ENCODE results near the gene BCL7A.
"Not testable (repeated sequence)": the region's sequence is repeated elsewhere in the genome, so short reads cannot be mapped to it uniquely, and the experiment has no call there.

Gene BCL7A

DNA sequence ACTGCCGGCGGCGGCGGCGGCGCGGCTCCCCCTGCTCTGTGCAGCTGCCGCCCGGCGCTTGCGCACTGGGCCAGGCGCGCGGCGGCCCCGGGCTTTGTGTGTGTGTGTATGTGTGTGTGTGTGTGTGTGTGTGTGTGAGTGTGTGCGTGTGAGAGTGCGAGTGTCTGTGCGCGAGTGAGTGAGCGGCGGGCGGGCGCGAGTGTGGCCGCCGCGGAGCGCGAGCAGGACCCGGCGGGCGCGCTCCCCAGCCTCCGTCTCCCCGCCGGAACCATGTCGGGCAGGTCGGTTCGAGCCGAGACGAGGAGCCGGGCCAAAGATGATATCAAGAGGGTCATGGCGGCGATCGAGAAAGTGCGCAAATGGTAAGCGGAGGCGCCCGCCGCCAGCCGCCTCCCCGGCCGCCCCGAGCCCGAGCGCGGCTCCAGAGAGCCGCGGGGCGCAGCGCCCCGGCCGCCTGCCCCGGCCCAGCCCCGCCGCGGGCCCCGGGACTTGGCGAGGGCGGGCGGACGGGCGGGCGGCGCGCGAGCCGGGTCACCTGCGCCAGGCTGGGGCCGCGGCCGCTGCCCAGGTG, at the start of gene BCL7A:
Gene BCL7A (plus strand): TSS at position 63 of the 571 bp plus-strand sequence. CDS start 208 bp downstream, at position 271.
- no peak for DNase-seq (ENCODE audit: low read depth)

- DNase-seq (ENCODE audit: low read depth): no peak
Observed at GRCh38 chr12:121974026-121974985, 47.4 kb upstream of the BCL7A start.

- DNase-seq (ENCODE audit: low read depth): no peak
Observed at GRCh38 chr12:121975021-121975420, 46.7 kb upstream of the BCL7A start.

DNA sequence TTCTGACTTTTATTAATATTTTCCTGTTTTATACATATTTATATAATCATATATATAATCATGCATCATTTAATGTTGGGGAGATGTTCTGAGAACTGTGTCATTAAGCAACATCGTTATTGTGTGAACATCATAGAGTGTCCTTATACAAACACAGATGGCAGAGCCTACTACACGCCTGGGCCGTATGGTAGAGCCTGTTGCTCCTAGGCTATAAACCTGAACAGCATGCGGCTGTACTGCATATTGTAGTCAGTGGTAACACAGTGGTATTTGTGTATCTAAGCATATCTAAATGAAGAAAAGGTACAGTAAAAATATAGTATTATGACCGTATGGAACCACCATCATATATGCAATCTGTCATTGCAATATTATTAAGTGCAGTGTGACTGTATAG, 44.7 kb upstream of the BCL7A start:
- DNase-seq (ENCODE audit: low read depth): no peak

- no peak for DNase-seq (ENCODE audit: low read depth)
Observed at GRCh38 chr12:121980191-121980891, 41.3 kb upstream of the BCL7A start.

DNA sequence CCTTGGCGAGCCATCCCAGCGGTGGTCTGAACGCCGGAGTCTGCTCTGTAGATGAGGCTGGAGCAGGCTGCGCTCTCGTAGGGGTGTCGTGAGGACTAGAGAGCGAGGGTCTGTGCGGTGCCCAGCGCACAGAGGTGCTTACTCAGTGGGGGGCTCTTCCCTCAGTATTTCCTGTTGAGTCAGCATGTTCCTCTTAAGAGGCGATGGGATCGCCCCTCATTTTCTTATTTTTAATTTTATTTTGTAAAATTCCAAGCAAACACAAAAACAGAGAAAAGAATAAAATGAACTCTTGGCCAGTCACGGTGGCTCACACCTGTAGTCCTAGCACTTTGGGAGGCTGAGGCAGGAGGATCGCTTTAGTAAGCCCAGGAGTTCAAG, 40.8 kb upstream of the BCL7A start:
- DNase-seq (ENCODE audit: low read depth): no peak

GRCh38 chr12:121981456-121981855, 40.2 kb upstream of the BCL7A start:
- no peak for DNase-seq (ENCODE audit: low read depth)

- no peak for DNase-seq (ENCODE audit: low read depth)
Observed at GRCh38 chr12:121982950-121983349, 38.7 kb upstream of the BCL7A start.

DNA sequence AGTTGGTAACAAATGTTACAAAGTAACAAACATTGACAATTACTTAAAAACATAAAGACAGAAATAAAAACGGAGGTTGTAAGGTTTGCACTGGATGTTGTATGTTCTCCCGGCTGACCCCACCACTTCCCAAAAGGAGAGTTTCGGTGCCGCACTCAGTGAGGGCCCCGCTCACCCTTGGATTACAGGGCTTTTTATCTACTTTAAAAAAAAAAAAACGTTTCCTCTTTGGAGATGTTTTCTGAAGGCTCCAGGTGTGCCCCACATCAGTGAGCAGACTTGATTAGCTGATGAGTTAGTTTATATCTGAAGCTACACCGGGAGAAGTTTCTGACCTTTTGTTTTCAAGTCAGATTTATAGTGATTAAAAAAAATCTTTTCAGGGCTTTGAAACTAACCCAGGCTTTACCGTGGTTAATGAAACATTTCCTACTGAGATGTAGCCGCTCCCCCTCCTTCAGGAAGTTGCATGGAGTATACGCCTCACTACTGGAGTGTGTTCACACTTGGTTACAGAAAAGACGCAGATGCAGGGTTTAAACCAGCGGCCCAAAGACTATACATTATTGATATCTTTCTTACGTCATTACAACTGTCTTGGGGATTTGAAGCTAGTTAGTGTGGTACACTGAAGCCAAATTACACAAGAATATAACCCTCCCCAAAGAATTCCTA, 38.0 kb upstream of the BCL7A start:
- no peak for DNase-seq (ENCODE audit: low read depth)

DNA sequence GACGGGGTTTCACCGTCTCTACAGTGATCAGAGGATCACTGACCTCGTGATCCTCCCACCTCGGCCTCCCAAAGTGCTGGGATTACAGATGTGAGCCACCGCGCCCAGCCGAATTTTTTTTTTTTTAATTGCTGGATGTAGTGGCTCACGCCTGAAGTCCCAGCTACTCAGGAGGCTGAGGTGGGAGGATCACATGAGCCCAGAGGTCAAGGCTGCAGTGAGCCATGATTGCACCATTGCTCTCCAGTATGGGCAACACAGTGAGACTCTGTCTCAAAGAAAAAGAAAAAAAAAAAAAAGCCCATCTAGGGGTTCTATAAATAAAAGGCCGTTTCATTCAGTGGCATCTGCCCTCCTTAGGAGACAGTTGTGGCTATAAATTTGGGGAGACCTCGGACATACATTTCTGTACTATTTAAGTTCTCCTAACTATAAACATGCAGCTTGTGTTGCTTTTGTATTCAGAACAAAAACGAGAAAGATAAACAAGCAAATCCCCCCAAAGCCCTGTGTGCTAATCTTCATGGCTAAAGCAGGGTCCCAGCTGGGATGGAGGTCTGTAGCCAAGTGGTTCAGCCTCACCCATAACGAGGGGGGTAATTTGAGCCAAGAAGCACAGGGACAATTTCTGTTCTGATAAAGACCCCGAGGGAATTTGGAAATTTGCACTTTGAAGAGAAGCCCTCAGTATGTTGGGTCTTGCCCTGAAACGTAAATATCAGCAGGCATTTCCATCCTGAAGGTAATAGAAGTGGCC, 35.0 kb upstream of the BCL7A start:
- no peak for DNase-seq (ENCODE audit: low read depth)

- DNase-seq (ENCODE audit: low read depth): not testable (repeated sequence)
Observed at GRCh38 chr12:121988519-121988918, 33.2 kb upstream of the BCL7A start.

DNA sequence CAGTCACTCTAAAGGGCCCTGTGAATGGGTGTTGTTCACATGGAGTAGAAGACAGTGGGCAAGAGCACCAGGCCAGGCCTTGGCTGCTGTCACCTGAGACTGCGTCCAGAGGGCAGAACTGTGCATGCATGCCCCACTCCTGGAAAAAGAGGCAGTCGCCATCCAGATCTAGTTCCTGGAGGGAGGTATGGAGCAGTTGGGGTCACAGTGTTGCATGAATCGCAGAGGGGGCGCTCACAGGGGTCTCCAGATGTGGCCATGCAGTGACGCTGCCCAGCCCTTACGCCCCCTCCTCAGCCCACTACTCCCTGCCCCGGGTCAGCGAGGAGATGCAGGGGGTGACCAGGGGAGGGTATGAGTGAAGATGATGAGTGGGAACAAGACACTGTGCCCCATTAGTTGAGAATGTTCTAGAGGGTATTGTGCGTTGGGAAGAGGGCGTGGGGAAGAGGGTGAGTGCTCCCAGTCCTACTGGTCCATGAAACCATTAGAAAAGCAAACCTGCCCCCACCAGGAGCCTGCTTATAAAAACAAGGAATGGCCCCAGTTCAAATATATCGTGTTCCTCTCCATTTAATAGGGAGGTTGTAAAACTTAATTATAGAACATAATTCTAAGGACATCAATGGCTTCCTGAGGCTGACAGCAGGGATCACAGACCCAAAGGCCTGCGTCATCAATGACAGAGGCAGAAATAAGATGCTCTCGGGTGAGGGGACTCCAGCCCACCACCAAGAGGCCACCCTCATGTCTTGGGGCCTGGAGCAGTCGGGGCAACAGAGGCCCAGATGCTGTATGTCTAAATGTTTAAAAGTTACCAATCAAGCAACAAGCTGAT, 32.2 kb upstream of the BCL7A start:
- DNase-seq (ENCODE audit: low read depth): no peak

DNA sequence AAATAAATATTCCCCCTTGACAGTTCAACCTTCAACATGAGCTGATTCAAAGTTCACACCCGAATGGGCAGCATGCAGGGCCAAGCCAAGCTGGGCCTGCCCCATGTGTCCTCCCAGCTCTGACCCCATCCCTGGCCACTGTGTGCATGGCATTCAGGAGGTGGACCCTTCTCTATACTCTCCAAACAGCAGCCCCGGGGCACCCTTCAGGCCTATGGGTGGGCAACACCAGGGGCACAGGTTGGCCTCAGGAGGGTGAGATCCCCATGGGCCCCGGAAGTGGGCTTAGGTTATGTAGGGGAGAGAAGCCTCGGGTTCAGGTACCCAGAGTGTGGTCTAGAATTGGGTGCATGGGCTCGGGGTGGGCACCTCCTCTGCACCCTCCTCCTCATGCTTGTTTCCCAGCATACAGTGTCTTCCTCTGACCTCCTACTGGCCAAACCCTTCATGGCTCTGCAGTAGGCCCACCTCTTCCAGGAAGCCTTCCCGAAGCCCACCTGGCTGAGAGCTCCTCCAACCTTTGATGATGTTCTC, 31.5 kb upstream of the BCL7A start:
- DNase-seq (ENCODE audit: low read depth): no peak

DNA sequence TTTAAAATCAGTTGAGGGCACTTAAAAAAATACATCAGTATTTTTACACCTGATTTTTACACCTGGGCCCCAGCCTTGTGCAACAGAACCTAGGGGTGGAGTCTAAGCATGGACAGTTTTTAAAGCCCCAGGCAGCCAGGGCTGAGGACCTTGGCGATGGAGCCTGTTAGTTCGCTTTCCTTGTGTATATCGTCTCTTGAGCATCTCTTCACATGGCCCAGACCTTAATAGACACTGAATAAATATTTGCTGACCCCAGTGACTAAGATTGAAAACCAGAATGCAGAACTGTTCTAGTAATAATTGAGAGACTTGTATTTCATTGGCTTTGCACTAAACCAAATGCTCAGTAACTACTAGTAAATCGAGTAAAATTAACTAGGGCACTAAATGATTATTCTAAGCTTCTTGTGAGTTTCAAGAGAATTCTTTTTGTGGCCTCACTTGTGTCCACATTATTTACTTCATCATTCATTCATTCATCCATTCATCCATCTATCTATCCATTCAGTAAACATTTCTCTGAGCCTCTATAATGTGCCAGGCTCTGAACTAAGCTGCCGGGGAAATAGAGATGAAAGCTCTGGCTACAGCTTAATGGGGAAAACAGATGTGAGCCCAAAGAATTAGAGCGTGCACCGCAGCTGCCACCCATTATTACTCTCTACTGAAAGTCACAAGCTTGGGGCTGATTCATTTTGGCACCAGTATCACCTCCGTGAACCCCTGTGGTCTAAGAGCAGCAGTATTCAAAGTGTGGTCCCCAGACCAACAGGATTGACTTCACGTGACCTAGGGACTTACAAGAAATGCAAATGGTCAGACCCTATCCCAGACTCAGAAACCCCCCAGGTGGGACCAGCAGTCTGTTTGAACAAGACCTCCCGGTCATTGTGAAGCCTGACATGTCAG, 30.7 kb upstream of the BCL7A start:
- no peak for DNase-seq (ENCODE audit: low read depth)

DNA sequence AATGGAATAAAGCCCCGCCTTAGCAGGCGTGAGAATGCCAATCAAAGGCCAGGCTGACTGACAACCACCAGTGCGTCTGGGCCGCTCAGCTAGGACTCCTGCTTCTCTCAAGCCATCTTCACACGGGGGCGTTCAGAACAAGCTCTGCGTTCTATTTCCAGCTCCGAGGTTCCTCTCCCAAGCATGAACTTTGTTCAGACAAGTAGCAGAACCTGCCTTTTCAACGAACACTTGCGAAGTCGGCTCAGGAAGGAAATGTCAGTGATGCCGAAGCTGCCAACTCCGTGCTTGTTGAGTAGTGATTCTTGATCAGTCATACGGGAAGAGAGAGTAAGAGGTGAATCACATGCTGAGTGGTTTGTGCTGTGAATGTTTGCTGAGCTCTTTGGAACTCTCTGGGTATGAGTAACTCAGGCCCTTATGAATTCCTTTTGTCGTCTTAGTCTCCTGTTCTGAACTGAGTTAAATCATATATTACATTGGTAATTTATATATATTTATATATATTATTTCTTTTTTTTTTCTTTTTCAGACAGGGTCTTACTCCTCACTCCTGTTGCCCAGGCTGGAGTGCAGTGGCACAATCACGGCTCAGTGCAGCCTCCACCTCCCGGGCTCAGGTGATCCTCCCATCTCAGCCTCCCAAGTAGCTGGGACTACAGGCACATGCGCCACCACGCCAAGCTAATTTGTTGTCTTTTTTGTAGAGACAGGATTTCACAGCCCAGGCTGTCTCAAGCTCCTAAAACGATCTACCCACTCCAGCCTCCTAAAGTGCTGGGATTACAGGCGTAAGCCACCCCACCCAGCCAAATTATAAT, 29.4 kb upstream of the BCL7A start:
- DNase-seq (ENCODE audit: low read depth): no peak

DNA sequence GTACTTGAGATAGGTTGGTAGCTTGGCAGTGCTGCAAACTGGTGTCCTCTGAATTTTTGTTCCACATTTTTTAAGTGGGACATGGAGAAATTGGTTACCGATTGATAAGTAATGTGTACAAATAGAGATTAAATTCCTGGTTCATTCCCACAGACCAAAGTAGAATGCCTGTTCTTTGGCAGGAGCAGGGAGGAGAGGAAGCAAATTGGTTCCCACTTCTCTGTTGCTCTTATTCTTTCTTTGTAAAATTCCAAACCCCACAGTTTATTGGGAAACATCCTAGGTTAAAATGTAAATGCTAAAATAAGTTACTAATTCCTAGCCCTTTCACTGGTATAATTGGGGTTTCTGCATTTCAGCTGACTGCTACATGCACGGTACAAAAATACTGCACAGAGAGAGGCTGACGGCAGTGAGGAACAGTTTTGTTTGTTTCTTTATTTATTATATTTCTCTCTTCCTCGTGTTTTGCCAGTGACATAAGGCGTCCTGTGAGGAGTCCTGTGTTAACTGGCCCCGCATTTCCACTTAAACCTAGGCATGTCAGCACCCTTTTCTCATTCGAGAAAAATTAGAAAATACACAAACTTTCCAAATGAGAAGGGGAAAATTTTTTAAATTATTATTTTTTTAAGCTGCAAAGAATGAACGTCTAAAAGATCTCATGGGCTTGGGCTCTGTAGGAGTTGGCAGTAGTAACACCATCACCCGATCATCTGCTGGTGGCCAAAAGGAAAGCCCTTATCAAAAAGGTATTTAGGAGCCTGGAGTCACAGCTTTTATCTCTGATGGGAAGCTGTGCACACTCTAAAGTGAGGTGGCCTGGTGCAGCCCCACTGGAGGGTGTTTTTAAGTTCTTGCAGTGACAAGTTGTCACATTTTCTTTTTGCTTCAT, 25.4 kb upstream of the BCL7A start:
- DNase-seq (ENCODE audit: low read depth): no peak

DNA sequence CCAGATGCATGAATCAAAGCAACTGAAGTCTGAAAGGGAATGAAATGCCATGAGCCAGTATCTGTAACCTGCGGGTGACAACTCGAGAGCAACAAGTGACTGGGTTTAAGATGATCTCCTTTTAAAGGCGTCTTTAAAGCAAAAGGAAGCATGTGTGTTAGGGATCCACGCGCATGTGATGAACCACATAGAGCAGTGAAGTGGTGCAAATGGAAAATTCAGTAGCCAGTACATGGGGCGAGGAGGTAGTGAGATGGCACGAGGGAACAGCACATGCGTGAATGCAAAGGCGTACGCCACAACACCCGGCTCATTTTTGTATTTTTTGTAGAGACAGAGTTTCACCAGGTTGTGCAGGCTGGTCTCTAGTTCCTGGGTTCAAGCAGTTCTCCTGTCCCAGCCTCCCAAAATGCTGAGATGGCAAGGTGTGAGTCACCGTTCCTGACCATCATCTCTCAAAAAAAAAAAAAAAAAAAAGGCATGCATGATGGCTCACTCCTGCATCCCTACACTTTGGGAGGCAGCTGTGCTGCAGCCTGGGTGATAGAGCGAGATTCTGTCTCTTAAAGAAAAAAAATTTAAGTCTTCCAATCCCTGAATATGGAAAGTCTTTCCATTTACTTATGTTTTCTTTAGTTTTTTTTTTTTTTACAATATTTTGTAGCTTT, 24.6 kb upstream of the BCL7A start:
- DNase-seq (ENCODE audit: low read depth): no peak
